ENCODE results near the gene ACACA.

ACACA gene

GRCh38 chr17:37344519-37344918 is 62.1 kb downstream of the ACACA start:
- DNase-seq, result no peak

- no peak for DNase-seq
Measured at GRCh38 chr17:37342589-37342988, 64.0 kb downstream of the ACACA start.

GRCh38 chr17:37340804-37341203 is 65.8 kb downstream of the ACACA start:
- no peak for DNase-seq

- no peak for DNase-seq
Measured at GRCh38 chr17:37339321-37339720, 67.3 kb downstream of the ACACA start.

GRCh38 chr17:37338847-37339246 is 67.8 kb downstream of the ACACA start:
- no peak for DNase-seq

GRCh38 chr17:37327341-37328090 is 79.1 kb downstream of the ACACA start:
- no peak for DNase-seq

- DNase-seq, result peak in 4 of 51 donors; percentile 4 to 20 (median 16)
Measured at GRCh38 chr17:37322826-37323561, 83.6 kb downstream of the ACACA start.

GRCh38 chr17:37322106-37322505 is 84.5 kb downstream of the ACACA start:
- DNase-seq, result no peak

- no peak for DNase-seq
Measured at GRCh38 chr17:37318931-37319594, 87.6 kb downstream of the ACACA start.

- no peak for DNase-seq
Measured at GRCh38 chr17:37317867-37318266, 88.8 kb downstream of the ACACA start.

GRCh38 chr17:37315601-37316000 is 91.0 kb downstream of the ACACA start:
- DNase-seq, result no peak

GRCh38 chr17:37312137-37312923 is 94.3 kb downstream of the ACACA start:
- no peak for DNase-seq

GRCh38 chr17:37310940-37311339 is 95.7 kb downstream of the ACACA start:
- no peak for DNase-seq

GRCh38 chr17:37309051-37309450 is 97.6 kb downstream of the ACACA start:
- no peak for DNase-seq

- no peak for DNase-seq
Measured at GRCh38 chr17:37305406-37305905, 101.2 kb downstream of the ACACA start.

GRCh38 chr17:37301288-37301687 is 105.3 kb downstream of the ACACA start:
- peak in 15 of 51 donors; percentile 4 to 45 (median 29) for DNase-seq

GRCh38 chr17:37300683-37301082 is 106.0 kb downstream of the ACACA start:
- DNase-seq, result peak in 2 of 51 donors; percentile 8 to 11

- peak in 12 of 51 donors; percentile 3 to 42 (median 16) for DNase-seq
Measured at GRCh38 chr17:37299257-37299980, 107.2 kb downstream of the ACACA start.

GRCh38 chr17:37295888-37296287 is 110.7 kb downstream of the ACACA start:
- no peak for DNase-seq

GRCh38 chr17:37294888-37295287 is 111.7 kb downstream of the ACACA start:
- DNase-seq, result no peak

- DNase-seq, result no peak
Measured at GRCh38 chr17:37293770-37294169, 112.9 kb downstream of the ACACA start.
